ENCODE data around the gene PLAGL2. TPM values are rescaled to one million over a fixed set of nuclear protein-coding genes. Genes with fewer than 3 reads are reported as not detected.

Gene PLAGL2
- total RNA-seq, 1 experiment from 2014 or later: 40.6 TPM

DNA sequence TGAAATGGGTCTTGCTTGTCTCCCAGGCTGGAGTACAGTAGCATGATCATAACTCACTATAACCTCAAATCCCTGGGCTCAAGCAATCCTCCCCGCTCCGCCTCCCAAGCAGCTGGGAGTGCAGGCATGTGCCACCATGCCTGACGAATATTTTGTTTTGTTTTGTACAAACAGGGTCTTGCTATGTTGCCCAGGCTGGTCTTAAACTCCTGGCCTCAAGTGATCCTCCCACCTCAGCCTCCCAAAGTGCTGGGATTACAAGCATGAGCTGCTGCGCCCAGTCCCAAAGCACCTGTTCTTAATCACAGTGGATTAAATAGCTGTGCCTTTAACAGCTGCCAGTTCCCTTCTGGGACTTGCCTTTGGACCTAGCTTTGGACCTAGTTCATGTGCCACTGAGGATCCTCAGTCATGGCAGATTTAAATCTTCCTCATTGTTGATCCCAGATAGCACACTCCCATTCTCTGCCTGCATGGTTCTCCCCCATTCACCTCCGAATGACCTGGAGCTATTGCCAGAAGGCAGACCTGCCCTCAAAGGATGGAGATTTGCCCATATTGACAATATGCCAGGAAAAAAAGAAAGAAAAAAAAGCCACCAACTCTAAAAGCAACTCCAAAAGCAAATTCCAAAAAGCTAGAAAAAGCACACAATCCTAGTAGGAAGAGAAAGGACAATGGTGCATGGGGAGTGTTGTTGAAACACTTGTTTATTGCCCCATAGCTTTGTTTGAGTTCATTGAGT is 10.8 kb upstream of the PLAGL2 start:
- BruUV-seq (replicated peaks): no TSS peak
- ChIA-PET CTCF (interaction anchor here (0.6 kb wide), 2 partner anchors 18 to 1125 kb away, joined by 3 to 5 read pairs; no protein-coding TSS in a partner anchor), POLR2A (no interaction called here)
- Histone ChIP-seq H3K9me3 (ENCODE audit: control insufficient read depth, insufficient read depth, low read depth, low read length) (no peaks in the 10 kb centered on the region), H3K4me3 (ENCODE audit: low read depth in 2 of 2, low read length in 2 of 2) (no peak overlapping the region), H3K27me3 (ENCODE audit: control insufficient read depth, insufficient read depth, low read length) (no peaks in the 10 kb centered on the region), H3K36me3 (ENCODE audit: control insufficient read depth, insufficient read depth, low read length) (peaks cover 13% of the 10 kb centered on the region), H3K27ac (ENCODE audit: low read length) (no peak overlapping the region), H3K4me1 (ENCODE audit: control insufficient read depth, insufficient read depth, low read length) (no peaks in the 10 kb centered on the region)
- TF ChIP-seq, protein P1, sequence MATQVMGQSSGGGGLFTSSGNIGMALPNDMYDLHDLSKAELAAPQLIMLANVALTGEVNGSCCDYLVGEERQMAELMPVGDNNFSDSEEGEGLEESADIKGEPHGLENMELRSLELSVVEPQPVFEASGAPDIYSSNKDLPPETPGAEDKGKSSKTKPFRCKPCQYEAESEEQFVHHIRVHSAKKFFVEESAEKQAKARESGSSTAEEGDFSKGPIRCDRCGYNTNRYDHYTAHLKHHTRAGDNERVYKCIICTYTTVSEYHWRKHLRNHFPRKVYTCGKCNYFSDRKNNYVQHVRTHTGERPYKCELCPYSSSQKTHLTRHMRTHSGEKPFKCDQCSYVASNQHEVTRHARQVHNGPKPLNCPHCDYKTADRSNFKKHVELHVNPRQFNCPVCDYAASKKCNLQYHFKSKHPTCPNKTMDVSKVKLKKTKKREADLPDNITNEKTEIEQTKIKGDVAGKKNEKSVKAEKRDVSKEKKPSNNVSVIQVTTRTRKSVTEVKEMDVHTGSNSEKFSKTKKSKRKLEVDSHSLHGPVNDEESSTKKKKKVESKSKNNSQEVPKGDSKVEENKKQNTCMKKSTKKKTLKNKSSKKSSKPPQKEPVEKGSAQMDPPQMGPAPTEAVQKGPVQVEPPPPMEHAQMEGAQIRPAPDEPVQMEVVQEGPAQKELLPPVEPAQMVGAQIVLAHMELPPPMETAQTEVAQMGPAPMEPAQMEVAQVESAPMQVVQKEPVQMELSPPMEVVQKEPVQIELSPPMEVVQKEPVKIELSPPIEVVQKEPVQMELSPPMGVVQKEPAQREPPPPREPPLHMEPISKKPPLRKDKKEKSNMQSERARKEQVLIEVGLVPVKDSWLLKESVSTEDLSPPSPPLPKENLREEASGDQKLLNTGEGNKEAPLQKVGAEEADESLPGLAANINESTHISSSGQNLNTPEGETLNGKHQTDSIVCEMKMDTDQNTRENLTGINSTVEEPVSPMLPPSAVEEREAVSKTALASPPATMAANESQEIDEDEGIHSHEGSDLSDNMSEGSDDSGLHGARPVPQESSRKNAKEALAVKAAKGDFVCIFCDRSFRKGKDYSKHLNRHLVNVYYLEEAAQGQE (IDR thresholded peaks at IDR 0.05; ENCODE audit: insufficient read depth in 1 of 2, low read depth in 2 of 2, low read length in 1 of 2): no peak
- TF ChIP-seq, protein P2, sequence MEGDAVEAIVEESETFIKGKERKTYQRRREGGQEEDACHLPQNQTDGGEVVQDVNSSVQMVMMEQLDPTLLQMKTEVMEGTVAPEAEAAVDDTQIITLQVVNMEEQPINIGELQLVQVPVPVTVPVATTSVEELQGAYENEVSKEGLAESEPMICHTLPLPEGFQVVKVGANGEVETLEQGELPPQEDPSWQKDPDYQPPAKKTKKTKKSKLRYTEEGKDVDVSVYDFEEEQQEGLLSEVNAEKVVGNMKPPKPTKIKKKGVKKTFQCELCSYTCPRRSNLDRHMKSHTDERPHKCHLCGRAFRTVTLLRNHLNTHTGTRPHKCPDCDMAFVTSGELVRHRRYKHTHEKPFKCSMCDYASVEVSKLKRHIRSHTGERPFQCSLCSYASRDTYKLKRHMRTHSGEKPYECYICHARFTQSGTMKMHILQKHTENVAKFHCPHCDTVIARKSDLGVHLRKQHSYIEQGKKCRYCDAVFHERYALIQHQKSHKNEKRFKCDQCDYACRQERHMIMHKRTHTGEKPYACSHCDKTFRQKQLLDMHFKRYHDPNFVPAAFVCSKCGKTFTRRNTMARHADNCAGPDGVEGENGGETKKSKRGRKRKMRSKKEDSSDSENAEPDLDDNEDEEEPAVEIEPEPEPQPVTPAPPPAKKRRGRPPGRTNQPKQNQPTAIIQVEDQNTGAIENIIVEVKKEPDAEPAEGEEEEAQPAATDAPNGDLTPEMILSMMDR (IDR thresholded peaks at IDR 0.05): no peak
- TF ChIP-seq SIN3A (IDR thresholded peaks at IDR 0.05; ENCODE audit: borderline replicate concordance, insufficient read depth, low read depth, low read length) (no peak), POLR2AphosphoS5 (IDR thresholded peaks at IDR 0.05; ENCODE audit: low read depth, low read length) (no peak), TCF7L2 (IDR thresholded peaks at IDR 0.05; ENCODE audit: low read depth, low read length) (no peak)
- intact Hi-C loops (cut with micrococcal nuclease; ENCODE audit: unreplicated experiment): no loop called here
- ATAC-seq: no peak
- in situ Hi-C loops (cut with HindIII; ENCODE audit: low pct_unique_long_range_greater_than_20kb, low sequenced_read_pairs): loop anchor here (10.0 kb wide), 1 partner anchor 174 kb away; no protein-coding TSS in a partner anchor
- DNase-seq (ENCODE audit: low read depth, low spot score): no peak

DNA sequence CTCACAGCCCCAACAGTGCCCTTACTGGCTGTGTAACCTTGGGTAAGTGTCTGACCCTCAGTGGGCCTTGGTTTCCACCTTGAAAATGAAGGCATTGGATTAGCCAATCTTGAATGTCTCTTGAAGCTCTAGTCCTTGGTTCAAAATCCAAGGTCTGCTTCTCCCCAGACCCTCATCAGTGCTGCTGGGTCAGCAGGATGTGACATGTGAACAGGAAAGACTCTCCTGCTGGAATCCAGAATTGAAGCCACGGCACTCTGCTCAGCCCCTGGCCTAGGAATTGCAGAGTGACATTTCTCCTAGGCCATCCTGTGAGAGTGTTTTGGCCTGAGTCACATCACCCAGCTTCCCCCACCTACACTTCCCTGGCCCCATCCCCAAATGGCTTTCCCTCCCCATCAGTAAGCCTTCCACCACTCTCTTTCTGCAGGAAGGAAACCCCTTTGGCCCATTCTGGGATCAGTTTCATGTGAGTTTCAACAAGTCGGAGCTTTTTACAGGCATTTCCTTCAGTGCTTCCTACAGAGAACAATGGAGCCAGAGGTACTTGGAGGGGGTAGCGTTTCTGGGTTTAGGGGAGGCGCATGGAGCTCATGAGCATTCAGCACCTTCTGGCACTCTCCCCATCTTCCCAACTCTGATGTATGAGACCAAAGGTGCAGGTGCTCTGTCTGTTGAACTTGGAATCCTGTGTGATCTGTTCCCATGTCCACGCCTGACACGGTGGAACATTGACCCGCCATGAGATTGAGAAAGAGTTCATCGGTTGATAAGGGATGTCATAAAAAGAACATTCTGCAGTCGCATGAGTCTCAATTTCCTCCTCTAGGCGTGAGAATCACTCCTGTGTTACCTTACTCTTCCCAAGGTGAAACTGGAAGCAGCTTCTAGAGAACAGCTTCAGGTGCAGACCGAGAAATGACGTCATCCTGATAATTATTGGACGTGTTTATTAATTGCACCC is 8.9 kb upstream of the PLAGL2 start:
- DNase-seq (ENCODE audit: low read depth, low spot score): no peak
- ChIA-PET CTCF (interaction anchor here (0.5 to 0.6 kb wide), 2 partner anchors 79 to 177 kb away, joined by 3 to 5 read pairs; no protein-coding TSS in a partner anchor), POLR2A (interaction anchor here (0.5 to 1.5 kb wide), 3 partner anchors 8 to 167 kb away, joined by 4 to 13 read pairs (median 4); no protein-coding TSS in a partner anchor)

More for the DNA sequence above, 8.9 kb upstream of the PLAGL2 start:
- in situ Hi-C loops (cut with HindIII; ENCODE audit: low pct_unique_long_range_greater_than_20kb, low sequenced_read_pairs) (loop anchor here (10.0 kb wide), 1 partner anchor 172 kb away; no protein-coding TSS in a partner anchor), intact Hi-C loops (cut with micrococcal nuclease; ENCODE audit: unreplicated experiment) (no loop called here)
- TF ChIP-seq, protein P2 (IDR thresholded peaks at IDR 0.05): no peak
- Histone ChIP-seq H3K36me3 (ENCODE audit: control insufficient read depth, insufficient read depth, low read length) (peaks cover 10% of the 10 kb centered on the region), H3K4me1 (ENCODE audit: control insufficient read depth, insufficient read depth, low read length) (no peaks in the 10 kb centered on the region), H3K27ac (ENCODE audit: low read length) (no peak overlapping the region), H3K9me3 (ENCODE audit: control insufficient read depth, insufficient read depth, low read depth, low read length) (no peaks in the 10 kb centered on the region), H3K27me3 (ENCODE audit: control insufficient read depth, insufficient read depth, low read length) (no peaks in the 10 kb centered on the region), H3K4me3 (ENCODE audit: low read depth in 2 of 2, low read length in 2 of 2) (no peak overlapping the region)
- BruUV-seq (replicated peaks): no TSS peak
- no peak for ATAC-seq

All from Panc1 (cell line).